H1 (cell line): Measurements from ENCODE around the gene PXK. TPM values are rescaled to one million over a fixed set of nuclear protein-coding genes. Genes with fewer than 3 reads are reported as not detected.

Source experiments
- CTCF ChIA-PET: fragments of 300-600 bp; sonication (Branson Sonifier 250); formaldehyde crosslinking; loops from one replicate; lab custom pipeline; 2021; ENCODE audit not compliant: partially characterized antibody; lab: Charles Lee
- POLR2A ChIA-PET: fragments of 300-600 bp; sonication (Branson Sonifier 250); formaldehyde crosslinking; loops from one replicate; lab custom pipeline; 2021; ENCODE audit warnings: inconsistent platforms; ENCODE audit not compliant: partially characterized antibody; lab: Charles Lee
- DNase-seq, 2 experiments: peaks; one replicate each; pipeline versions ENCODE4 v3.0.0 to v3.0.0-alpha.2; 2010 to 2022; ENCODE audit warnings: low spot score in 2 of 2, low read depth in 1 of 2, mixed read lengths in 1 of 2
- FAIRE-seq: peaks from 2 replicates; lab custom pipeline; 2011; peaks lifted over from hg19 to GRCh38; lab: Jason Lieb, UNC
- H2AFZ ChIP-seq: 2 replicates; pipeline ENCODE4 v1.8.1; 2012; ENCODE audit warnings: low read length, inconsistent platforms
- H2AK5ac ChIP-seq: 2 replicates; pipeline ENCODE4 v1.6.1; 2013; ENCODE audit warnings: low read depth, low read length
- H2BK120ac ChIP-seq: replicated peaks from 2 replicates; pipeline ENCODE3; 2013; ENCODE audit warnings: low read depth, low read length, inconsistent platforms
- H2BK12ac ChIP-seq: 2 replicates; pipeline ENCODE4 v1.6.1; 2013; ENCODE audit warnings: low read depth, low read length
- H2BK15ac ChIP-seq: 2 replicates; pipeline ENCODE4 v1.6.1; 2013; ENCODE audit warnings: low read length
- H2BK20ac ChIP-seq: 2 replicates; pipeline ENCODE4 v1.6.1; 2013; ENCODE audit warnings: low read length
- H2BK5ac ChIP-seq: 2 replicates; pipeline ENCODE4 v1.6.1; 2013; ENCODE audit warnings: low read depth, low read length
- H3K14ac ChIP-seq: 2 replicates; pipeline ENCODE4 v1.6.1; 2013; ENCODE audit warnings: inconsistent platforms; ENCODE audit not compliant: insufficient read length
- H3K18ac ChIP-seq: 2 replicates; pipeline ENCODE4 v1.6.1; 2013; ENCODE audit warnings: low read length; ENCODE audit errors: extremely low read depth
- H3K23ac ChIP-seq: 2 replicates; pipeline ENCODE4 v1.6.1; 2013; ENCODE audit warnings: inconsistent platforms; ENCODE audit not compliant: insufficient read length
- H3K23me2 ChIP-seq: 2 replicates; pipeline ENCODE4 v1.6.1; 2013; ENCODE audit warnings: low read depth, low read length
- H3K27ac ChIP-seq: 2 replicates; pipeline ENCODE4 v1.6.1; 2011; ENCODE audit warnings: low read depth, low read length, inconsistent platforms
- H3K27me3 ChIP-seq, 4 experiments: replicated peaks in 1 of 4; 1 replicate in 1 of 4; 2 replicates in 3 of 4; pipeline versions ENCODE4 v1.6.1 to v1.8.1; 2011 to 2013; ENCODE audit warnings: low read length in 3 of 4, mild to moderate bottlenecking in 3 of 4, inconsistent platforms in 2 of 4, mixed read lengths in 2 of 4, moderate library complexity in 1 of 4; ENCODE audit not compliant: control insufficient read depth in 3 of 4, insufficient read depth in 3 of 4; ENCODE audit errors: extremely low read depth in 1 of 4
- H3K36me3 ChIP-seq, 4 experiments: 2 replicates each; pipeline versions ENCODE4 v1.6.1 to v1.8.1; 2011 to 2013; ENCODE audit warnings: mild to moderate bottlenecking in 4 of 4, low read length in 3 of 4, moderate library complexity in 2 of 4, control low read depth in 1 of 4, inconsistent platforms in 1 of 4; ENCODE audit not compliant: insufficient read depth in 4 of 4, control insufficient read depth in 2 of 4
- H3K4ac ChIP-seq: replicated peaks from 2 replicates; pipeline ENCODE3; 2013; ENCODE audit warnings: low read length, low read depth, mixed read lengths, inconsistent platforms; ENCODE audit not compliant: insufficient read length
- H3K4me1 ChIP-seq, 4 experiments: replicated peaks in 1 of 4; 1 replicate in 1 of 4; 2 replicates in 3 of 4; pipeline versions ENCODE4 v1.6.1 to v1.8.1; 2011 to 2013; ENCODE audit warnings: low read length in 3 of 4, inconsistent platforms in 2 of 4, mixed read lengths in 1 of 4; ENCODE audit not compliant: insufficient read depth in 4 of 4, control insufficient read depth in 3 of 4
- H3K4me2 ChIP-seq, 2 experiments: 2 replicates each; pipeline versions ENCODE4 v1.6.1 to v1.8.1; 2011 to 2013; ENCODE audit warnings: low read depth in 2 of 2, low read length in 2 of 2, control low read depth in 1 of 2, inconsistent platforms in 1 of 2, mild to moderate bottlenecking in 1 of 2; ENCODE audit not compliant: insufficient read depth in 1 of 2
- H3K4me3 ChIP-seq, 4 experiments: fragments of 200-600, 300-600 bp in 1 of 4; sonication (generic), shearing (Covaris generic), sonication (Bioruptor Twin) in 1 of 4; 2 replicates each; pipeline versions ENCODE4 v1.5.1 to v1.8.1; 2011 to 2016; ENCODE audit warnings: low read length in 4 of 4, low read depth in 3 of 4, control low read depth in 2 of 4, inconsistent platforms in 2 of 4, mild to moderate bottlenecking in 2 of 4, mixed read lengths in 1 of 4, moderate library complexity in 1 of 4; ENCODE audit not compliant: insufficient read depth in 2 of 4; ENCODE audit errors: extremely low read depth in 1 of 4
- H3K56ac ChIP-seq: replicated peaks from 2 replicates; pipeline ENCODE3; 2013; ENCODE audit warnings: low read depth, mild to moderate bottlenecking, mixed read lengths, low read length, inconsistent platforms; ENCODE audit not compliant: insufficient read length
- H3K79me1 ChIP-seq: 2 replicates; pipeline ENCODE4 v1.6.1; 2013; ENCODE audit warnings: low read depth, low read length, control low read depth
- H3K79me2 ChIP-seq, 2 experiments: 2 replicates each; pipeline versions ENCODE4 v1.6.1 to v1.8.1; 2012 to 2013; ENCODE audit warnings: low read length in 2 of 2, mild to moderate bottlenecking in 2 of 2, inconsistent platforms in 1 of 2; ENCODE audit not compliant: insufficient read depth in 2 of 2, control insufficient read depth in 1 of 2
- H3K9ac ChIP-seq, 4 experiments: replicated peaks in 1 of 4; 1 replicate in 1 of 4; 2 replicates in 3 of 4; pipeline versions ENCODE4 v1.6.1 to v1.8.1; 2011 to 2013; ENCODE audit warnings: low read depth in 3 of 4, low read length in 3 of 4, control low read depth in 2 of 4, mild to moderate bottlenecking in 2 of 4, moderate library complexity in 2 of 4, inconsistent platforms in 1 of 4; ENCODE audit errors: extremely low read depth in 1 of 4
- H3K9me3 ChIP-seq, 2 experiments: 2 replicates each; pipeline versions ENCODE4 v1.6.1 to v1.8.1; 2012 to 2013; ENCODE audit warnings: mild to moderate bottlenecking in 2 of 2, moderate library complexity in 2 of 2, control low read depth in 1 of 2, inconsistent platforms in 1 of 2, low read depth in 1 of 2, low read length in 1 of 2, mixed read lengths in 1 of 2; ENCODE audit not compliant: insufficient read depth in 2 of 2
- H4K20me1 ChIP-seq, 2 experiments: replicated peaks in 1 of 2; 2 replicates each; pipeline versions ENCODE3 to v1.8.1; 2011 to 2013; ENCODE audit warnings: inconsistent platforms in 2 of 2, low read length in 2 of 2, mild to moderate bottlenecking in 1 of 2; ENCODE audit not compliant: insufficient read depth in 2 of 2, control insufficient read depth in 1 of 2
- H4K5ac ChIP-seq: 2 replicates; pipeline ENCODE4 v1.6.1; 2013; ENCODE audit warnings: low read length, low read depth, mixed read lengths, inconsistent platforms; ENCODE audit not compliant: insufficient read length
- H4K8ac ChIP-seq: 2 replicates; pipeline ENCODE4 v1.8.0; 2013; ENCODE audit warnings: mild to moderate bottlenecking, moderate library complexity, low read length, inconsistent platforms; ENCODE audit not compliant: insufficient read depth; ENCODE audit errors: extremely low read depth
- H4K91ac ChIP-seq: replicated peaks from 2 replicates; pipeline ENCODE3; 2013; ENCODE audit warnings: low read length, mixed read lengths, inconsistent platforms; ENCODE audit not compliant: insufficient read length
- ASH2L ChIP-seq: fragments of 200-600, 300-600 bp; sonication (generic); IDR thresholded peaks from one replicate; pipeline ENCODE4 v1.7.1; 2017; ENCODE audit warnings: low read length
- CHD2 ChIP-seq: IDR thresholded peaks from 2 replicates; pipeline ENCODE4 v1.6.1; 2012; ENCODE audit warnings: low read length, improper control_type of control experiment
- HDAC2 ChIP-seq, 2 experiments: fragments of 300-600 bp in 1 of 2; sonication (generic) in 1 of 2; IDR thresholded peaks; 2 replicates each; pipeline ENCODE4 v1.6.1; 2011 to 2012; ENCODE audit warnings: low read depth in 2 of 2, low read length in 2 of 2, mild to moderate bottlenecking in 2 of 2, moderate library complexity in 2 of 2, borderline replicate concordance in 1 of 2, inconsistent platforms in 1 of 2
- KDM1A ChIP-seq: fragments of 200-600, 300-600 bp; sonication (generic); IDR thresholded peaks from 2 replicates; pipeline ENCODE4 v1.7.1; 2016; ENCODE audit warnings: mild to moderate bottlenecking, low read length, borderline replicate concordance
- MAFK ChIP-seq: IDR thresholded peaks from 2 replicates; pipeline ENCODE4 v1.6.1; 2012; ENCODE audit warnings: low read depth, mild to moderate bottlenecking, improper control_type of control experiment, low read length
- POLR2AphosphoS5 ChIP-seq: IDR thresholded peaks from 2 replicates; pipeline ENCODE4 v1.6.1; 2011; ENCODE audit warnings: low read depth, low read length
- RAD21 ChIP-seq, 2 experiments: IDR thresholded peaks in 1 of 2; conservative IDR thresholded peaks in 1 of 2; 2 replicates each; pipeline ENCODE4 v1.6.1; 2011; ENCODE audit warnings: low read depth in 2 of 2, low read length in 2 of 2, improper control_type of control experiment in 1 of 2, inconsistent platforms in 1 of 2, mild to moderate bottlenecking in 1 of 2, moderate library complexity in 1 of 2
- TEAD4 ChIP-seq: IDR thresholded peaks from 2 replicates; pipeline ENCODE4 v1.6.1; 2012; ENCODE audit warnings: low read depth, low read length, inconsistent platforms, mixed read lengths
- WGBS, 2 experiments: shearing (Covaris generic) in 1 of 2; methylation state at CpG; one replicate each; pipeline versions ENCODE4 v1.1.6 to v1.1.7; 2013 to 2015; ENCODE audit warnings: low lambda C conversion rate in 2 of 2, mixed read lengths in 2 of 2, inconsistent platforms in 1 of 2, low coverage in 1 of 2, missing lambda C conversion rate in 1 of 2; ENCODE audit not compliant: insufficient replicate concordance in 2 of 2, insufficient coverage in 1 of 2, insufficient read length in 1 of 2; ENCODE audit errors: extremely low coverage in 1 of 2, missing lambda C conversion rate in 1 of 2; 5-methylcytosine and 5-hydroxymethylcytosine counted together
- polyA plus RNA-seq, 7 experiments: library from polyadenylated mRNA; depleted of rRNA in 3 of 7; stranded (reverse) in 5 of 7; unstranded in 2 of 7; fragments of >200 nt in 5 of 7; fragments of 200-250 nt in 2 of 7; gene quantifications; 1 replicate in 5 of 7; 2 replicates in 1 of 7; 4 replicates in 1 of 7; pipeline versions ENCODE4 v1.2.1 to v1.2.3, GENCODE V29; 2011 to 2013; ENCODE audit warnings: missing spikeins in 2 of 7, mixed read lengths in 2 of 7
- total RNA-seq: library from RNA; stranded (reverse); fragmentation: NEBNext Ultra II Directional; extraction: Animal tissue kit (Norgen Biotek cat#: 25700); gene quantifications from 2 replicates; pipeline ENCODE4 v1.2.1, GENCODE V29; 2021

Gene PXK
- total and polyA plus RNA-seq, 2 of the 8 experiments (the other 6 are each of a cell fraction or from before 2014, with no cell fraction given): 3.5 to 7.1 TPM

DNA sequence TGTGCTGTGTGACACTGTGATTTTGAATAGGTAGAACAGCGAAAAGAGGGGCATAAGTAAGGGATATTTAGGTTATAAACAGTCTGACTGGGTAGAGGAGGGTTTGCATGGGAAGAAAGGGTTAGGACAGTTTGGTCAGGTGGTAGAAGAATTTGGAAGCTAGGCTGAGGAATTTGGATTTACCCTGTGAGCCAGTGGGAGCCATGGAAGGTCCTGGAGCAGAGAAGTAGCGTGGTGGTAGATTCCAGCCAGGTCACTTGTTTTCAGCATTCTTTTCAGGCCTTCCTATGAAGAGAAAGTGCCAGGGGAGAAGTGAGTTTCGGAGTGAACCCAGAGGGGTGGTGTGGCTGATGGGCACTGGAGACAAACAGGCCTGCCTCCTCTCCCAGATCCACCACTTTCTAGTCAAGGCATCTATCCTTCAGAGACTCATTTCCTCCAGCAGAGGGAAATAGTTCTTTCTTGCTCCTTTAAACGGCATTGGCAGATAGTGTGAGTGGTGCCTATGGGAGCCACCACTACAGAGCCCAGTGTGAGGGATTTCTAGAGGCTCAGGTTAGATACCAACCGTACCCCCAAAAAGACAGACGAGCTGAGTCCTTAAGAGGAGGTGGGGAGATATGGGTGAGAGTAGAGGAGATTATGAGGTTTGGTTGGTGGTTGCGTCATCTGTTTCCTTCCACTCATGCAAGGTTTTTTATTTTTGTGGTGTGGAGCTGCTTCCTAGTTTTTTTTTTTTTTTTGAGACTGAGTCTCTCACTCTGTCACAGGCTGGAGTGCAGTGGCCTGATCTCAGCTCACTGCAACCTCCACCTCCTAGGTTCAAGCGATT, 21.2 kb downstream of the PXK start:
- FAIRE-seq (no peak), DNase-seq (no peak)
- Histone ChIP-seq H3K23ac (no peak overlapping the region), H3K27me3 (no peaks in the 10 kb centered on the region), H3K56ac (no peak overlapping the region), H3K4me2 (no peak overlapping the region), H4K91ac (no peak overlapping the region), H3K18ac (no peak overlapping the region), H3K14ac (no peak overlapping the region), H2BK5ac (no peak overlapping the region), H2BK12ac (0 out of 2 replicates have a peak overlapping the region, but pooled peaks have one; percentile 33), H3K4me3 (no peak overlapping the region), H3K27ac (no peak overlapping the region), H4K5ac (no peak overlapping the region), H3K23me2 (no peaks in the 10 kb centered on the region), H3K9me3 (no peaks in the 10 kb centered on the region), H3K36me3 (no peaks in the 10 kb centered on the region), H3K79me2 (no peaks in the 10 kb centered on the region), H2AFZ (no peak overlapping the region), H3K9ac (no peak overlapping the region), H2AK5ac (0 out of 2 replicates have a peak overlapping the region, but pooled peaks have one; percentile 39), H3K4ac (no peak overlapping the region), H3K4me1 (0 out of 7 replicates have a peak, but pooled peaks cover 0 to 3% (median 2%) of the 10 kb centered on the region in 4 experiments), H4K20me1 (no peaks in the 10 kb centered on the region), H4K8ac (no peak overlapping the region), H2BK120ac (no peak overlapping the region), H2BK20ac (no peak overlapping the region), H2BK15ac (no peak overlapping the region), H3K79me1 (no peaks in the 10 kb centered on the region)
- 97% methylated on average over 8 of the region's 8 CpGs; no CpG with 5 or more reads in 1 of the 2 experiments for WGBS, 2 experiments
- ChIA-PET POLR2A (no interaction called here), CTCF (interaction anchor here (0.7 to 1.7 kb wide), 5 partner anchors 10 to 61 kb away, joined by 3 to 5 read pairs (median 4); no protein-coding TSS in a partner anchor)
- TF ChIP-seq HDAC2 (IDR thresholded peaks at IDR 0.05; ENCODE audit: borderline replicate concordance in 1 of 2, low read depth in 2 of 2, low read length in 2 of 2) (no peak; a peak in 1 of 4 replicates), POLR2AphosphoS5 (no peak), MAFK (no peak), TEAD4 (no peak), RAD21 (IDR thresholded peaks at IDR 0.05 in 1 of 2, conservative IDR thresholded peaks at IDR 0.05 in 1 of 2; ENCODE audit: low read depth in 2 of 2, low read length in 2 of 2) (peak in 1 of 2 experiments; percentile 21; a peak in 1 of 4 replicates), CHD2 (no peak), ASH2L (no peak), KDM1A (peak; percentile 62; the same call in 1 of the 2 replicates)
